HEK293 (cell line): ENCODE data around the gene PHF23.

Source experiments
- KLF7 ChIP-seq: fragments of 450-650 bp; formaldehyde crosslinking; IDR thresholded peaks from 2 replicates; pipeline ENCODE4 v1.5.1; 2016; ENCODE audit warnings: missing biosample characterization, missing genetic modification characterization, borderline replicate concordance
- ZBTB21 ChIP-seq: fragments of 450-650 bp; formaldehyde crosslinking; IDR thresholded peaks from 2 replicates; pipeline ENCODE4 v1.5.1; 2017; ENCODE audit warnings: missing biosample characterization, missing genetic modification characterization
- ZNF138 ChIP-seq: fragments of 450-650 bp; formaldehyde crosslinking; IDR thresholded peaks from 2 replicates; pipeline ENCODE4 v1.5.1; 2016; ENCODE audit warnings: missing biosample characterization, missing genetic modification characterization, borderline replicate concordance
- ZNF2 ChIP-seq: fragments of 450-650 bp; formaldehyde crosslinking; IDR thresholded peaks from 2 replicates; pipeline ENCODE4 v1.5.1; 2016; ENCODE audit warnings: missing biosample characterization, missing genetic modification characterization
- ZNF302 ChIP-seq: fragments of 450-650 bp; formaldehyde crosslinking; IDR thresholded peaks from 2 replicates; pipeline ENCODE4 v1.5.1; 2016; ENCODE audit warnings: missing biosample characterization, missing genetic modification characterization, low read depth
- ZNF391 ChIP-seq: fragments of 450-650 bp; formaldehyde crosslinking; IDR thresholded peaks from 2 replicates; pipeline ENCODE4 v1.5.1; 2016; ENCODE audit warnings: low read depth, missing biosample characterization, missing genetic modification characterization, borderline replicate concordance
- ZNF768 ChIP-seq: fragments of 450-650 bp; formaldehyde crosslinking; IDR thresholded peaks from 2 replicates; pipeline ENCODE4 v1.5.1; 2018; ENCODE audit warnings: missing biosample characterization, mild to moderate bottlenecking, missing genetic modification characterization
- TF ChIP-seq, protein P1 (sequence below): fragments of 450-650 bp; formaldehyde crosslinking; IDR thresholded peaks from 2 replicates; pipeline ENCODE4 v1.5.1; 2016; ENCODE audit warnings: missing biosample characterization, missing genetic modification characterization
- TF ChIP-seq, protein P2 (sequence below): fragments of 450-650 bp; formaldehyde crosslinking; IDR thresholded peaks from 2 replicates; pipeline ENCODE4 v1.5.1; 2016; ENCODE audit warnings: missing biosample characterization, missing genetic modification characterization
- TF ChIP-seq, protein P3 (sequence below): fragments of 450-650 bp; formaldehyde crosslinking; IDR thresholded peaks from 2 replicates; pipeline ENCODE4 v1.5.1; 2016; ENCODE audit warnings: missing biosample characterization, missing genetic modification characterization

DNA sequence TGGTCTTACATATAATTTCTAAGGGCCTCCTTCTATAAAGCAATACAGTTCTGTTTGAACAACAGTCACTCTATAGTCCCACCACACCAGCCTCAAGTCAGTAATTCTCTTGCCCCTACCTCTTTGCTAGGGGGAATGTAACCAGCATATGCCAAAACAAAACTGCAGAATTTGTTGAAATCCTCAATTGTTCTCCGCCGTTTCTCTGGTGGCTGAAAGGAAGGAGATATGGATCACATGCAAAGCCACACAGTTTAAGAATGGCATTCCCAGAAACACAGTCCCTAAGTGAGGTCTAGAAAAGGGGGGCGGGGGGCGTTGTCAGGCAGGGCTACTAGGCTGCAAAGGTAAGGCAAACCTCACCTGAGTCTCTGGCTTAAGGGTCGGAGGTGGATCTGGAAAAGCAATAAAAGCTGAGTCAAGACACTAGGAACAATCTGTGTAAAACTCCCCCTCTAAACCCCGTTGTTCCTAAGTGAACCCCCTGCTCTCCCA, 1.9 kb downstream of the PHF23 start:
- no peak for TF ChIP-seq ZNF2 (tag by site-specific recombination)
- no peak for TF ChIP-seq ZNF391 (tag by site-specific recombination)
- no peak for TF ChIP-seq ZNF768 (tag by site-specific recombination)
- TF ChIP-seq, protein P1, sequence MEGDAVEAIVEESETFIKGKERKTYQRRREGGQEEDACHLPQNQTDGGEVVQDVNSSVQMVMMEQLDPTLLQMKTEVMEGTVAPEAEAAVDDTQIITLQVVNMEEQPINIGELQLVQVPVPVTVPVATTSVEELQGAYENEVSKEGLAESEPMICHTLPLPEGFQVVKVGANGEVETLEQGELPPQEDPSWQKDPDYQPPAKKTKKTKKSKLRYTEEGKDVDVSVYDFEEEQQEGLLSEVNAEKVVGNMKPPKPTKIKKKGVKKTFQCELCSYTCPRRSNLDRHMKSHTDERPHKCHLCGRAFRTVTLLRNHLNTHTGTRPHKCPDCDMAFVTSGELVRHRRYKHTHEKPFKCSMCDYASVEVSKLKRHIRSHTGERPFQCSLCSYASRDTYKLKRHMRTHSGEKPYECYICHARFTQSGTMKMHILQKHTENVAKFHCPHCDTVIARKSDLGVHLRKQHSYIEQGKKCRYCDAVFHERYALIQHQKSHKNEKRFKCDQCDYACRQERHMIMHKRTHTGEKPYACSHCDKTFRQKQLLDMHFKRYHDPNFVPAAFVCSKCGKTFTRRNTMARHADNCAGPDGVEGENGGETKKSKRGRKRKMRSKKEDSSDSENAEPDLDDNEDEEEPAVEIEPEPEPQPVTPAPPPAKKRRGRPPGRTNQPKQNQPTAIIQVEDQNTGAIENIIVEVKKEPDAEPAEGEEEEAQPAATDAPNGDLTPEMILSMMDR (tag by site-specific recombination), result no peak
- no peak for TF ChIP-seq ZBTB21 (tag by site-specific recombination)
- no peak for TF ChIP-seq ZNF302 (tag by site-specific recombination)
- no peak for TF ChIP-seq ZNF138 (tag by site-specific recombination)
- TF ChIP-seq, protein P2, sequence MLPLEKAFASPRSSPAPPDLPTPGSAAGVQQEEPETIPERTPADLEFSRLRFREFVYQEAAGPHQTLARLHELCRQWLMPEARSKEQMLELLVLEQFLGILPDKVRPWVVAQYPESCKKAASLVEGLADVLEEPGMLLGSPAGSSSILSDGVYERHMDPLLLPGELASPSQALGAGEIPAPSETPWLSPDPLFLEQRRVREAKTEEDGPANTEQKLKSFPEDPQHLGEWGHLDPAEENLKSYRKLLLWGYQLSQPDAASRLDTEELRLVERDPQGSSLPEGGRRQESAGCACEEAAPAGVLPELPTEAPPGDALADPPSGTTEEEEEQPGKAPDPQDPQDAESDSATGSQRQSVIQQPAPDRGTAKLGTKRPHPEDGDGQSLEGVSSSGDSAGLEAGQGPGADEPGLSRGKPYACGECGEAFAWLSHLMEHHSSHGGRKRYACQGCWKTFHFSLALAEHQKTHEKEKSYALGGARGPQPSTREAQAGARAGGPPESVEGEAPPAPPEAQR (tag by site-specific recombination), result no peak
- TF ChIP-seq KLF7 (tag by site-specific recombination), result no peak
- TF ChIP-seq, protein P3, sequence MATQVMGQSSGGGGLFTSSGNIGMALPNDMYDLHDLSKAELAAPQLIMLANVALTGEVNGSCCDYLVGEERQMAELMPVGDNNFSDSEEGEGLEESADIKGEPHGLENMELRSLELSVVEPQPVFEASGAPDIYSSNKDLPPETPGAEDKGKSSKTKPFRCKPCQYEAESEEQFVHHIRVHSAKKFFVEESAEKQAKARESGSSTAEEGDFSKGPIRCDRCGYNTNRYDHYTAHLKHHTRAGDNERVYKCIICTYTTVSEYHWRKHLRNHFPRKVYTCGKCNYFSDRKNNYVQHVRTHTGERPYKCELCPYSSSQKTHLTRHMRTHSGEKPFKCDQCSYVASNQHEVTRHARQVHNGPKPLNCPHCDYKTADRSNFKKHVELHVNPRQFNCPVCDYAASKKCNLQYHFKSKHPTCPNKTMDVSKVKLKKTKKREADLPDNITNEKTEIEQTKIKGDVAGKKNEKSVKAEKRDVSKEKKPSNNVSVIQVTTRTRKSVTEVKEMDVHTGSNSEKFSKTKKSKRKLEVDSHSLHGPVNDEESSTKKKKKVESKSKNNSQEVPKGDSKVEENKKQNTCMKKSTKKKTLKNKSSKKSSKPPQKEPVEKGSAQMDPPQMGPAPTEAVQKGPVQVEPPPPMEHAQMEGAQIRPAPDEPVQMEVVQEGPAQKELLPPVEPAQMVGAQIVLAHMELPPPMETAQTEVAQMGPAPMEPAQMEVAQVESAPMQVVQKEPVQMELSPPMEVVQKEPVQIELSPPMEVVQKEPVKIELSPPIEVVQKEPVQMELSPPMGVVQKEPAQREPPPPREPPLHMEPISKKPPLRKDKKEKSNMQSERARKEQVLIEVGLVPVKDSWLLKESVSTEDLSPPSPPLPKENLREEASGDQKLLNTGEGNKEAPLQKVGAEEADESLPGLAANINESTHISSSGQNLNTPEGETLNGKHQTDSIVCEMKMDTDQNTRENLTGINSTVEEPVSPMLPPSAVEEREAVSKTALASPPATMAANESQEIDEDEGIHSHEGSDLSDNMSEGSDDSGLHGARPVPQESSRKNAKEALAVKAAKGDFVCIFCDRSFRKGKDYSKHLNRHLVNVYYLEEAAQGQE (tag by site-specific recombination), result no peak
